Activated CD4-positive, alpha-beta memory T cell treated with anti-CD3 and anti-CD28 coated beads, Interleukin-2, amount 10 ng/mL, durations not matched to agents 7 days and 5 days (primary cell): ENCODE results near the gene GNGT2. TPM values are rescaled to one million over a fixed set of nuclear protein-coding genes. Genes with fewer than 3 reads are reported as not detected.
A peak's percentile ranks its signal among the peaks of the same experiment; 100 is the strongest.
"Not testable (repeated sequence)": the region's sequence is repeated elsewhere in the genome, so short reads cannot be mapped to it uniquely, and the experiment has no call there.

Source experiments
- CTCF ChIA-PET: fragments of 350-600 bp; sonication (Branson Sonifier 250); formaldehyde crosslinking; loops from one replicate; lab custom pipeline; 2021; ENCODE audit warnings: antibody characterized with exemption, inconsistent platforms; lab: Charles Lee
- POLR2A ChIA-PET: fragments of 350-600 bp; sonication (Branson Sonifier 250); formaldehyde crosslinking; loops from one replicate; lab custom pipeline; 2021; ENCODE audit warnings: antibody characterized with exemption; lab: Charles Lee
- DNase-seq: peaks from one replicate; pipeline ENCODE4 v3.0.0-alpha.2; 2020
- H3K27ac Mint-ChIP-seq: one replicate; pipeline ENCODE4 v1.8.0; 2021; ENCODE audit warnings: mild to moderate bottlenecking, mixed read lengths
- H3K27me3 Mint-ChIP-seq: one replicate; pipeline ENCODE4 v1.8.0; 2021; ENCODE audit warnings: mixed read lengths
- H3K36me3 Mint-ChIP-seq: one replicate; pipeline ENCODE4 v1.8.0; 2021; ENCODE audit warnings: low read depth, mixed read lengths
- H3K4me1 Mint-ChIP-seq: one replicate; pipeline ENCODE4 v1.8.0; 2021; ENCODE audit warnings: mixed read lengths
- H3K4me3 Mint-ChIP-seq: one replicate; pipeline ENCODE4 v1.8.0; 2021; ENCODE audit warnings: mild to moderate bottlenecking, mixed read lengths
- H3K9me3 Mint-ChIP-seq: one replicate; pipeline ENCODE4 v1.8.0; 2021; ENCODE audit warnings: mixed read lengths
- total RNA-seq, 2 experiments: library from RNA; stranded (reverse); gene quantifications; one replicate each; pipeline ENCODE4 v1.2.3, GENCODE V29; 2021

GNGT2 gene
- total RNA-seq, 2 experiments from 2014 or later, result 22.7 to 23.8 TPM

DNA sequence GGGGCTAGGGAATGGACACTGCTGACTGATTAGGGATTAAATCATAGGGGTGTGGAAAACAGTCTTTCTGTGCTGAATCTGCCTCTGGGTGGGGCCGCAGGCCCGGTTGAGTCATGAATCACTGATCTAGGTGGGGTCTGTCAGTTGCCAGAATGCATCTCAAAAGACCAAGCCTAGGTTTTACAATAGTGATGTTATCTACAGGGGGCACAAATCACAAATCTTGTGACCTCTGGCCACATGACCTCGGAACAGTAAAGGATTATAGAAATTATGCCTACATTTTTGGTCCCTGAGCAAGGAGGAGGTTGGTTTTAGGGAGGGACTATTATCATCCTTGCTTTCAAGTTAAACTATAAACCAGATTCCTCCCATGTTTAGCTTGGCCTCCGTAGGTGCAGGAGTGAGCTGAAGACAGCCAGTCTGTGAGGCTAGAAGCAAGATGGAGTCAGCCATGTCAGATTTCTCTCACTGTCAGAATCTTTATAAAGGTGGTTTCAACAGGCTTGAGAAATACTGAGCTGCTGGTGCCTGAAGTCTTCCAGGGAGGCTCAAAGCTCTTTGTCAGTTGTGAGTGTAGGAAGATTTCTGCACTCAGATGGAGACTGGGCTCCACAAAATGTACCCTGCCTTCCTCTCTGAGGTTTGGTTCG lies 12.9 kb downstream of the GNGT2 start:
- DNase-seq, result no peak
- POLR2A ChIA-PET, result interaction anchor here (0.9 to 4.7 kb wide), 3 partner anchors 12 to 31 kb away, joined by 3 to 38 read pairs (median 9); partner anchors contain the start of genes ABI3 and GNGT2
- peaks cover 6% of the 10 kb centered on the region for H3K36me3 Mint-ChIP-seq

DNA sequence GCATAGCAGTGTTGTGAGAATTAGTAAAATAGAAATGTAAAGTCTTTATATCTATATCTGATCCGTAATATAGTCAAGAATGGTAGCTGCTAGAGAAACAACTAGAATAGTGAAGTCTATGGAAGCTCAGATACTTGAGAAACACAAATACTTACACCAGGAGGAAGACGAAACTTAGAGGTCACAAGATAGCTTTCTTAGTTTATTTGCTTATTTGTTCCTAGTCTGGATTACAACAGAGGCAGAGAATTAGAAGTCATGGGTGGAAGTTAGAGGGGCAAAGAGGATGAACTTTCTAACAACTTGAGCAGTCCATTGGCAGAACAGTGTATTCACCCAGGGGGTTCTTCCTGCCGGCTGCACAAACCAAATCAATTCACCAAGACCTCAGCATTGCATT lies 13.9 kb downstream of the GNGT2 start:
- no peaks in the 10 kb centered on the region for H3K9me3 Mint-ChIP-seq
- H3K36me3 Mint-ChIP-seq, result peaks cover 3% of the 10 kb centered on the region
- H3K27ac Mint-ChIP-seq, result no peak overlapping the region
- ChIA-PET CTCF (interaction anchor here (0.7 kb wide), 1 partner anchor 31 kb away, joined by 5 read pairs; no protein-coding TSS in a partner anchor), POLR2A (interaction anchor here (1.8 to 5.8 kb wide), 2 partner anchors 8 to 30 kb away, joined by 4 to 63 read pairs; no protein-coding TSS in a partner anchor)
- no peaks in the 10 kb centered on the region for H3K27me3 Mint-ChIP-seq
- peaks cover 49% of the 10 kb centered on the region for H3K4me1 Mint-ChIP-seq
- no peak overlapping the region for H3K4me3 Mint-ChIP-seq
- no peak for DNase-seq

More for the DNA sequence above, 12.9 kb downstream of the GNGT2 start:
- H3K27me3 Mint-ChIP-seq, result peaks cover 2% of the 10 kb centered on the region
- H3K27ac Mint-ChIP-seq, result no peak overlapping the region
- CTCF ChIA-PET, result interaction anchor here (1.4 kb wide), 1 partner anchor 15 kb away, joined by 4 read pairs; no protein-coding TSS in a partner anchor
- H3K9me3 Mint-ChIP-seq, result no peaks in the 10 kb centered on the region
- H3K4me3 Mint-ChIP-seq, result no peak overlapping the region
- peaks cover 43% of the 10 kb centered on the region for H3K4me1 Mint-ChIP-seq

DNA sequence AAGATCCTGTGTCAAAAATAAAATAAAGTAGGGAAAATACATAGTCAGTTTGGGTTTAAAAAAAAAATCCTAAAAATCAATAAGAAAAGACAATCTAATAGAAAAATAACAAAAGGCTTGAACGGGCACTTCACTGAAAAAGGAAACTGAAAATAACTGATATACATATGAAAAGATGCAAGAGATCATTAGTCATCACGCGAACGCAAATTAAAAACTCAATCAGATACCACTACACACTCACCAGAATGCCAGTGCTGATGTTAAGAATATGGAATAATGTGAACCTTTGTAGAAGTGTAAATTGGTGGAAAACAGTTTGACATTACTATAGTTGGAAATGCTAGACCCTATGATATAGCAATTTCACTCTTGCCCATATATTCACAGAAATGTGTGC lies 14.6 kb downstream of the GNGT2 start:
- ChIA-PET CTCF (interaction anchor here (0.7 kb wide), 1 partner anchor 32 kb away, joined by 5 read pairs; no protein-coding TSS in a partner anchor), POLR2A (interaction anchor here (1.8 to 7.5 kb wide), 3 partner anchors 9 to 30 kb away, joined by 4 to 88 read pairs (median 63); partner anchors contain the start of genes ABI3 and GNGT2)
- no peaks in the 10 kb centered on the region for H3K9me3 Mint-ChIP-seq
- peak overlapping the region; percentile 58 for H3K27ac Mint-ChIP-seq
- peaks cover 53% of the 10 kb centered on the region for H3K4me1 Mint-ChIP-seq
- no peak for DNase-seq
- H3K27me3 Mint-ChIP-seq, result no peaks in the 10 kb centered on the region
- H3K36me3 Mint-ChIP-seq, result peaks cover 3% of the 10 kb centered on the region
- peak overlapping the region; percentile 45 for H3K4me3 Mint-ChIP-seq

DNA sequence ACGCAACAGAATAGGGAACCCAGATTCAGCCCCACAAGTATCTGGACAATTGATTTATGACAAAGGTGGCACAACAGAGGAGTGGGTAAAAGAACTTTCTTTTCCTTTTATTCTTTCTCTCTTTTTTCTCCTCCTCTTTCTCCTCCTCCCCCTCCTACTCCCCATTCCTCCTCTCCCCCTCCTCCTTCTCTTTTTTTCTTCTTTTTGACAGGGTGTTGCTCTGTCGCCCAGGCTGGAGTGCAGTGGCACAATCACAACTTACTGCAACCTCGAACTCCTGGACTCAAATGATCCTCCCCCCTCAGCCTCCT lies 16.1 kb downstream of the GNGT2 start:
- H3K4me1 Mint-ChIP-seq, result peaks cover 62% of the 10 kb centered on the region
- no peak for DNase-seq
- CTCF ChIA-PET, result interaction anchor here (0.6 to 1.2 kb wide), 3 partner anchors 14 to 197 kb away, joined by 3 to 6 read pairs (median 4); partner anchors contain the start of gene IGF2BP1
- POLR2A ChIA-PET, result interaction anchor here (1.2 to 7.5 kb wide), 6 partner anchors 10 to 286 kb away, joined by 3 to 88 read pairs (median 36); partner anchors contain the start of genes ABI3, GNGT2 and PHOSPHO1
- no peaks in the 10 kb centered on the region for H3K27me3 Mint-ChIP-seq
- H3K36me3 Mint-ChIP-seq, result peaks cover 3% of the 10 kb centered on the region
- peak overlapping the region; percentile 19 for H3K4me3 Mint-ChIP-seq
- no peaks in the 10 kb centered on the region for H3K9me3 Mint-ChIP-seq
- H3K27ac Mint-ChIP-seq, result peak overlapping the region; percentile 66

DNA sequence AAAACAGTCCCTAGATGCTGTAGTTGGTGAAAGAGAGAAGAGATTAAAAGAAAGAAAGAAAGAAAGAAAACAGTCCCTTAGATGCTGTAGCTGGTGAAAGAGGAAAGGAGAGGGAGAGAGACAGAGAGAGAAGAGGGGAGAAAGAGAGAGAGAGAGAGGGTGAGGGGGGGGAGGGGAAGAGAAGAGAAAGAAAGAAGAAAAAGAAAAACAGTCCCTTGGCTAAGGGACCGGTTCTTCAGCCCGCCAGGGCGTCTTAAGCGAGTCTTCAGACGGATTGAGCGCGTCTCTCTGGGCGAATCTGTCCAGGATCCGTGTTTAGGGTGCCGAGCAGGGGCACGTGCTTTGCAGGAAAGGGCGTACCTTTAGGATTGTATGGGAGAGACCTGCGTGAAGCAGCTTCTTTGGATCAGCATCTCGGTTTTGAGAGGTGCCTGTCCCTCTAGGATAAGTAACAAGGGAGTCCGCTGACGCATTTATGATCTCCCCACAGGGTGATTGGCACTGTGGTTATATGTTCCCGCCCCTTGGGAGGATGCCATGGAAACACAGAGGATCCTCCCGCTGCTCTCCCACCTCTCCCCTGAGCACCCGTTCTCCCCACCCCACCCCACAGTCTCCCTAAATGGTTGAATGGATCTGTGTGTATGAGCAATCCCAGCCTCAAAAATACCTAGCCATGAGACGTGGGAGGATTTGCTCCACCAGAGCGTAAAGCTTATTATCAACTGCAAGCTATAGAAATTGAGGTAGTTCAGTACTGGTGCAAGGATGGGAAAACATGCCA lies 16.7 kb downstream of the GNGT2 start:
- CTCF ChIA-PET, result interaction anchor here (0.6 to 5.3 kb wide), 4 partner anchors 14 to 57 kb away, joined by 3 to 37 read pairs (median 11); partner anchors contain the start of genes ABI3, GNGT2 and PHOSPHO1
- DNase-seq, result peak; percentile 44

DNA sequence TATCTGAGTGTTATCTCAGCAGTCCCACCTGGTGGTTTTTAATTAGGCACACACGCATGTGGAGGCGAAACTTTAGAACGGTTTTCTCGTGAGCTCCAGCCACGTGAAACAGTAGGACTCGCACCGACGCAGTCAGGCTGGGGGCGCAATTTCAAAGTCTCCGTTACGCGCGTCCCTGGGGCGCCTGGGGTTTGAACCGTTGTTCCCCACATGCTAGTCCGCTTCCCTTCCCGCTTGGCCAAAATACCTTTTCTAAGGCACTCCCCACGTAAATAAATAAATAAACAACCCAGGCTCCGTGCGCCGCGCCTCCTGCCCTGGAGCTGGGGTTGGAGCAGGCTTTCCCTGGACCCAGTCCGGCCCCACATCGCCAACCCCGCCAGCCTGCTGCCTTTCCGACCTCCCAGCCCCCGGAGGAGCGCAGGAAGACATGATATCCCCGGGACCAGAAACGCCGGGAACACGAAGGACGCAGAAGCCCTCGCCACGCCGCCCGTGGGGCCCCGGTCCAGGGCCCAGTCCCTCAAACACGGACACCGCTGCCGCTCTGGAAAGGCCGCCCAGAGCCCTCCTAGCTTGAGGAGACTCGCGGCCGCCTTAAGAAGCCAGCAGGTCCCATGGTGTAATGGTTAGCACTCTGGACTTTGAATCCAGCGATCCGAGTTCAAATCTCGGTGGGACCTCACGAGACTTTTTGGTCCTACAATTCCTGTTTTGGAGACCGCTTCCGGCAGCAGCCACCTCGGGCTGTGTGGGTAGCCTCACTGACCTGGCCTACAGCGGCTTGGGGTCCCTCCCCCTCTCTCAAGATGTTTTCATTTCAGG lies 18.2 kb downstream of the GNGT2 start:
- Mint-ChIP-seq H3K4me1 (peaks cover 57% of the 10 kb centered on the region), H3K4me3 (peak overlapping the region; percentile 90), H3K27ac (peak overlapping the region; percentile 100), H3K36me3 (peaks cover 3% of the 10 kb centered on the region), H3K9me3 (no peaks in the 10 kb centered on the region), H3K27me3 (no peaks in the 10 kb centered on the region)
- CTCF ChIA-PET, result interaction anchor here (1.0 to 5.3 kb wide), 12 partner anchors 10 to 364 kb away, joined by 3 to 37 read pairs (median 6); partner anchors contain the start of genes ABI3, GNGT2 and PHOSPHO1
- DNase-seq, result peak; percentile 93
- POLR2A ChIA-PET, result interaction anchor here (0.7 to 7.5 kb wide), 23 partner anchors 8 to 1297 kb away, joined by 3 to 88 read pairs (median 4); partner anchors contain the start of genes ABI3, GNGT2, IGF2BP1 and PHOSPHO1

More for the DNA sequence above, 16.7 kb downstream of the GNGT2 start:
- H3K4me1 Mint-ChIP-seq, result peaks cover 62% of the 10 kb centered on the region
- H3K4me3 Mint-ChIP-seq, result peak overlapping the region; percentile 90
- POLR2A ChIA-PET, result interaction anchor here (0.6 to 7.5 kb wide), 9 partner anchors 11 to 285 kb away, joined by 3 to 88 read pairs (median 9); partner anchors contain the start of genes ABI3, GNGT2 and PHOSPHO1
- H3K27me3 Mint-ChIP-seq, result no peaks in the 10 kb centered on the region
- no peaks in the 10 kb centered on the region for H3K9me3 Mint-ChIP-seq
- H3K36me3 Mint-ChIP-seq, result peaks cover 3% of the 10 kb centered on the region
- peak overlapping the region; percentile 100 for H3K27ac Mint-ChIP-seq

DNA sequence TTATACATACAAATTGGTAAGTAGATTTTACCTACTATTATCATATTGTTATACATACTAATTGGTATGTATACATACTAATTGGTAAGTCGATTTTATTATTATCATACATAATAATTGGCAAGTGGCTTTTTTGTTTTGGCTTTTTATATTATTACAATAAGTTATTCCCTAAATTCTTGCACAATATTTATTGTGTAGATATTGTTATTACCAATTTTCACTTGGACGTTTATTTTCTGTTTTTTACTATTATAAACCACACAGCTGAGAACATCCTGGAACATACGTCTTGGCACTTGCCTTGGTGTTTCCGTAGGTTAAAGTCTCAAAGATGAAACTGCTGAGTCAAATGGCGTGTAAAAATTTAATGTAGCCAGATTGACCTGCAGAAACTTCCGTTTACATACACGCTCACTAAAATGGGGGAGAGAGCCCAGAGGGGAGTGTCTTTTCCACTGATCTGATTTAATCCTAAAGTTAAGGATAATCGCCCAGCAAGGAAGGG lies 18.9 kb downstream of the GNGT2 start:
- H3K4me1 Mint-ChIP-seq, result peaks cover 53% of the 10 kb centered on the region
- ChIA-PET POLR2A (interaction anchor here (0.7 to 7.5 kb wide), 20 partner anchors 9 to 1296 kb away, joined by 3 to 88 read pairs (median 4); partner anchors contain the start of genes ABI3, GNGT2, IGF2BP1 and PHOSPHO1), CTCF (interaction anchor here (1.0 to 5.3 kb wide), 10 partner anchors 11 to 365 kb away, joined by 3 to 37 read pairs (median 6); partner anchors contain the start of genes ABI3, GNGT2 and PHOSPHO1)
- H3K4me3 Mint-ChIP-seq, result peak overlapping the region; percentile 90
- no peaks in the 10 kb centered on the region for H3K27me3 Mint-ChIP-seq
- H3K27ac Mint-ChIP-seq, result peak overlapping the region; percentile 100
- no peak for DNase-seq
- no peaks in the 10 kb centered on the region for H3K9me3 Mint-ChIP-seq
- H3K36me3 Mint-ChIP-seq, result peaks cover 3% of the 10 kb centered on the region

DNA sequence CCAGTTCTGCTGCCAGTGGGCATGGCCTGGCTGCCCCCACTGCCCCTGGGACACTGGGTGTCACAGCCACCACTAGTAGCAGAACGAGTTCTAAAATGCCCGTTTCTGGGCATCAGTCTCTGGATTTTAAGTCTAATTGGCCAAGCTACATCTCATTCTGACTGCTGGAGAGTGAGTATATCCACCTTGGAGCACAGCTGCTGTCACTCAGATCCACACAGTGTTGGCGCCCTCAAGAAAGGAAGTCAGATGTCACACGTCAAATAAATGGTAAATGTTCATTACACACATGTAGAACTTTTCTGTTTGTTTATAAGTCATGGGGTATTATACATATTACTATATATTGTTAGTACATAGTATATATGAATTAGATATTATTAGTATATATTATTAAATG lies 19.4 kb downstream of the GNGT2 start:
- no peaks in the 10 kb centered on the region for H3K27me3 Mint-ChIP-seq
- peaks cover 7% of the 10 kb centered on the region for H3K36me3 Mint-ChIP-seq
- peaks cover 4% of the 10 kb centered on the region for H3K9me3 Mint-ChIP-seq
- no peak for DNase-seq
- H3K4me3 Mint-ChIP-seq, result peak overlapping the region; percentile 49
- CTCF ChIA-PET, result interaction anchor here (0.6 to 5.3 kb wide), 8 partner anchors 10 to 102 kb away, joined by 3 to 37 read pairs (median 10); partner anchors contain the start of genes ABI3, GNGT2 and PHOSPHO1
- peaks cover 48% of the 10 kb centered on the region for H3K4me1 Mint-ChIP-seq
- H3K27ac Mint-ChIP-seq, result peak overlapping the region; percentile 69
- POLR2A ChIA-PET, result interaction anchor here (0.9 to 7.5 kb wide), 11 partner anchors 10 to 1249 kb away, joined by 3 to 88 read pairs (median 7); partner anchors contain the start of genes ABI3, GNGT2, PHOSPHO1 and PNPO

DNA sequence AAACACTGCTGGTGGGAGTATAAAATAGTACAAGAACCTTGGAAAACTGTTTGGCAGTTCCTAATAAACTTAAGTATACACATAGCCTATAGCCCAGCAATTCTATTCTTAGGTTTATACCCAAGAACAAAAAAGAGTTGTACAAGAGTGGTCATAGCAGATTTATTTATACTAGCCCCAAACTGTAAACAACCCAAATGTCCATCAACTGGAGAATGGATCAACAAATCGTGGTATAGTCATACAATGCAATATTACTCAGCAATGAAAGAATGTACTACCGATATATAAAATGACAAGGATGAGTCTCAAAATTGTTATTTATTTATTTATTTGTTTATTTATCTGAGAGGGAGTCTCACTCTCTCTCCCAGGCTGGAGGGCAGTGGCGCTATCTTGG lies 23.1 kb downstream of the GNGT2 start:
- H3K27me3 Mint-ChIP-seq, result no peaks in the 10 kb centered on the region
- CTCF ChIA-PET, result no interaction called here
- POLR2A ChIA-PET, result no interaction called here
- no peak overlapping the region for H3K4me3 Mint-ChIP-seq
- no peak for DNase-seq
- peaks cover 22% of the 10 kb centered on the region for H3K9me3 Mint-ChIP-seq
- H3K4me1 Mint-ChIP-seq, result peaks cover 18% of the 10 kb centered on the region
- H3K27ac Mint-ChIP-seq, result no peak overlapping the region
- H3K36me3 Mint-ChIP-seq, result peaks cover 19% of the 10 kb centered on the region

DNA sequence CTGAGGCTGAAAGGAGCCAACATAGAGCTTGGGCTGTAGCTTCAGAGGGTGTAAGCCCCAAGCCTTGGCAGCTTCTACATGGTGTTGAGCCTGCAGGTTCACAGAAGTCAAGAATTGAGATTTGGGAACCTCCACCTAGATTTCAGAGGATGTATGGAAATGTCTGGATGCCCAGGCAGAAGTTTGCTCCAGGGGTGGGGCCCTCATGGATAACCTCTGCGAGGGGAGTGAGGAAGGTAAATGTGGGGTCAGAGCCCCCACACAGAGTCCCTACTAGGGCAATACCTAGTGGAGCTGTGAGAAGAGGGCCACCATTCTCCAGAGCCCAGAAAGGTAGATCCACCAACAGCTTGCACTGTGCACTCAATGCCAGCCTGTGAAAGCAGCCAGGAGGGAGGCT lies 25.0 kb downstream of the GNGT2 start:
- CTCF ChIA-PET, result interaction anchor here (1.3 kb wide), 1 partner anchor 47 kb away, joined by 5 read pairs; no protein-coding TSS in a partner anchor
- H3K4me3 Mint-ChIP-seq, H3K27me3 Mint-ChIP-seq, POLR2A ChIA-PET, DNase-seq, H3K27ac Mint-ChIP-seq: not testable (repeated sequence)
- Mint-ChIP-seq H3K36me3 (peaks cover 19% of the 10 kb centered on the region), H3K4me1 (peaks cover 11% of the 10 kb centered on the region), H3K9me3 (peaks cover 22% of the 10 kb centered on the region)

DNA sequence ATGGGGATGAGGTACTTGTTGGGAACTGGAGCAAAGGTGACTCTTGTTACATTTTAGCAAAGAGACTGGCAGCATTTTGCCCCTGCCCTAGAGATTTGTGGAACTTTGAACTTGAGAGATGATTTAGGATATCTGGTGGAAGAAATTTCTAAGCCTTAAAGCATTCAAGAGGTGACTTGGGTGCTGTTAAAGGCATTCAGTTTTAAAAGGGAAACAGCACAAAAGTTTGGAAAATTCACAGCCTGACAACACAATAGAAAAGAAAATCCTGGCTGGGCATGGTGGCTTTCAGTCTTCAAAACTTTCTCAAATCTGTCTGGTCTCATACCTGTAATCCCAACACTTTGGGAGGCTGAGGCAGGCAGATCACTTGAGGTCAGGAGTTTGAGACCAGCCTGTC lies 25.9 kb downstream of the GNGT2 start:
- Mint-ChIP-seq H3K36me3 (peaks cover 19% of the 10 kb centered on the region), H3K9me3 (peaks cover 22% of the 10 kb centered on the region)
- H3K4me3 Mint-ChIP-seq, H3K27ac Mint-ChIP-seq, H3K4me1 Mint-ChIP-seq, H3K27me3 Mint-ChIP-seq, DNase-seq, POLR2A ChIA-PET: not testable (repeated sequence)
- CTCF ChIA-PET, result interaction anchor here (1.3 kb wide), 1 partner anchor 48 kb away, joined by 5 read pairs; no protein-coding TSS in a partner anchor
